ENCODE measurements around the gene TH. TPM values are rescaled to one million over a fixed set of nuclear protein-coding genes. Genes with fewer than 3 reads are reported as not detected.
A peak's percentile ranks its signal among the peaks of the same experiment; 100 is the strongest.
"Not testable (repeated sequence)": the region's sequence is repeated elsewhere in the genome, so short reads cannot be mapped to it uniquely, and the experiment has no call there.

The TH gene
- total and polyA plus RNA-seq, 5 donors, result not detected

DNA sequence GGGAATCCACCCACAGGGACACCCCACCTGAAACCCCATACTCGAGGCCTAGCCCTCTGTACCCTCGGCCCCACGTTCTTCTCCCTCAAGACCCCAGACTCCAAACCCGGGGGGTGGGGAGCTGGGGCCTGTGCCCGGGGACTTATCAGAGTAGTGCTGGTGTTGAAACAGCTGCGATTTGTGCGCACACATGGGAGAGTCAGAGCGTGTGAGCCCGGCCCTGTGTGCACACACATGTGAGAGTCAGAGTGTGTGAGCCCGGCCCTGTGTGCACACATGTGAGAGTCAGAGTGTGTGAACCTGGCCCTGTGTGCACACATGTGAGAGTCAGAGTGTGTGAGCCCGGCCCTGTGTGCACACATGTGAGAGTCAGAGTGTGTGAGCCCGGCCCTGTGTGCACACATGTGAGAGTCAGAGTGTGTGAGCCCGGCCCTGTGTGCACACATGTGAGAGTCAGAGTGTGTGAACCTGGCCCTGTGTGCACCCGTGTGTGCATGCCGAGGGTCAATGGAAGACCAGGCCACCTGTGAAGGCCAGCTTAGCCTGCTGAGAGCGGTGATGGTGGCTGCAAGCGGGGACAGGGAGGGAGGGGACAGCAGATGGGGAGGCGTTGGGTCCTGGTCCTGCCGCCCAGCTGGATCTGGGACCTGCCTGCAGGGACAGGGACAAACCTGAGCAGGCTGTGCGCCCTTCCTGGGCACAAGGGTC, 22.4 kb upstream of the TH start:
- intact Hi-C loops (cut with DNase I), result loop anchor here in 2 of 4 donors (10.0 kb wide), 3 partner anchors 331 to 691 kb away; partner anchors contain the start of gene CDKN1C (in 1 of the 2)
- not testable (repeated sequence) for DNase-seq; H3K4me1 ChIP-seq (ENCODE audit: control insufficient read depth, insufficient read depth, low read length); H3K9me3 ChIP-seq (ENCODE audit: control insufficient read depth, low read length); ATAC-seq; H3K27ac ChIP-seq (ENCODE audit: low read length); H3K4me3 ChIP-seq (ENCODE audit: low read length); H3K27me3 ChIP-seq (ENCODE audit: control insufficient read depth, insufficient read depth)
- 73% methylated on average over 17 of the region's 20 CpGs for WGBS

DNA sequence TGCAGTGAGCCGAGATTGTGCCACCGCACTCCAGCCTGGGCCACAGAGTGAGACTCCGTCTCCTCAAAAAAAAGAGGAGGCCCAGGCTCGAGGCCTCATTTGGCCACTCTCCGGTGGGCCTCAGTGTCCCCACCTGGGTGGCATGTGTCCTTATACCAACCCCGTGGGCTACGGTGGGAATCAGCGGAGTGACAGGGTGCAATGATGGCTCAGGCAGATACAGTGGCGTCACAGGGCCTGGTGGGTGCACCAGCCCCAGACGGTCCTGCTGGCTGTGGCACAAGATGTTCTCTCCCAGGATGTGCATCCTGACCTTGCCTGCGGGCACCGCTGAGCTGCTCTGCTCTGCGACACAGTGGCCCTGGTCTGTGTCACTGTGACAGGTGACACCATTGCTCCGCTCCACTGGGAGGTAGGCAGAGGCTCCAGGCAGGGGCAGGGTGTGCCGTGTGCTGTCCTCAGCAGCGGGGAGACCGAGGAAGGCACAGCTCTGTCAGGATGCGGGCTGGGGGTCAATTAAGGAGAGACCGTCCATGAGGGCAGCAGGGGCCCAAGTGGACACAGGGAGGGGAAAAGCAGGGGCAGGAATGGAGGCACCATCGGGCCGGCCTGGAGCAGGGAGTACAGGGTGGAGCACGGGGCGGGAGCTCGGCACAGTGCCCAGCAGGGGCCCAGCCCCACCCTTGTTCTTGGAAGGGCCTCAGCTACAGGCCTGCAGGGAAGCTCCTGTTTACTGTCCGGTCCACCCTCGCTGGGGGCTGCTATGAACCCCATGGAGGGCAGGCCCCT, 21.7 kb upstream of the TH start:
- intact Hi-C loops (cut with DNase I), result loop anchor here in 2 of 4 donors (10.0 kb wide), 3 partner anchors 332 to 692 kb away; partner anchors contain the start of gene CDKN1C (in 1 of the 2)

DNA sequence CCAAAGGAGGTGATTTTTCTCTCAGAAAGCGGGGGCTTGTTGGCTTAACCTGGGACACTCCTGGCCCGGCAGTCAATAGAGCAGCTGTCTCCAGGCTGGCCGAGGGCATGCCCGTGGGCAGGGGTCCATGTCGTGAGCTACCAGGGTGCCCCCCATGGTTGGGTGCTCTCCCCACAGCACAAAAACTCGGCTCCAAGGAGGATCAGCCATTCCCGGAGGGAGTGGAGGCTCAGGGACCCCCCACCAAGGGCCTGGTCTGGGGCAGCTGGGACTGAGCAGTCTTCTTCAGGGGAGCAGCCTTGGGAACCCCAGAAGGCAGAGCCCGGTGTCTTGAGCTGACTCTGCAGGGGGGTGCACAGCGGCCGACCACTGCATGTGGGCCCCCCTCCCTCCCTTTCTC, 20.8 kb upstream of the TH start:
- no peaks in the 10 kb centered on the region for H3K27me3 ChIP-seq (ENCODE audit: control insufficient read depth, insufficient read depth)
- 88% methylated on average over 10 of the region's 10 CpGs for WGBS
- no peak overlapping the region for H3K27ac ChIP-seq (ENCODE audit: low read length)
- H3K4me1 ChIP-seq (ENCODE audit: control insufficient read depth, insufficient read depth, low read length), result no peaks in the 10 kb centered on the region
- intact Hi-C loops (cut with DNase I), result loop anchor here in 2 of 4 donors (10.0 kb wide), 3 partner anchors 332 to 692 kb away; partner anchors contain the start of gene CDKN1C (in 1 of the 2)
- no peak overlapping the region for H3K4me3 ChIP-seq (ENCODE audit: low read length)
- ATAC-seq (no peak), DNase-seq (no peak)
- H3K9me3 ChIP-seq (ENCODE audit: control insufficient read depth, low read length), result no peaks in the 10 kb centered on the region

More for the DNA sequence above, 21.7 kb upstream of the TH start:
- WGBS, result 76% methylated on average over 26 of the region's 26 CpGs
- Histone ChIP-seq H3K27ac (ENCODE audit: low read length) (no peak overlapping the region), H3K9me3 (ENCODE audit: control insufficient read depth, low read length) (no peaks in the 10 kb centered on the region), H3K4me1 (ENCODE audit: control insufficient read depth, insufficient read depth, low read length) (no peaks in the 10 kb centered on the region), H3K27me3 (ENCODE audit: control insufficient read depth, insufficient read depth) (no peaks in the 10 kb centered on the region), H3K4me3 (ENCODE audit: low read length) (no peak overlapping the region)
- DNase-seq, result no peak
- no peak for ATAC-seq

DNA sequence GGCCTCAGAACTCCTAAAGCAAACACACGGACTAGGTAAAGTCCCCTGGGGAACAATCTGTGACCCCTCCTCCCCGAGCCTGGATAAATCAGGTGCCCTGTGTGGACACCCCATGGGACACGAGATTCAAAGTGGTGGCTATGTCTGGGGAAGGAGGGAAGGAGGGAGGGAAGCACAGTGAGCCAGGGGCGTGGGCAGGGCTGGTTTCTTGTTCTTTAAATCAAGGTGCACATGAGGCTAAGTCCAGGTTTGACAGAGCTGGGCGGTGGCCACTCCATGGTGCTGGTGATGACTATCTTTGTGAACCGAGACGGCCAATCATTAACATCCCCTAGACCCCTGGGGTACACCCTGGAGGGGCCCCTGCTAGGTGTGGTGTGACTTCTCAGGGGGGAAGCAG, 20.3 kb upstream of the TH start:
- ATAC-seq (no peak), DNase-seq (no peak)
- Histone ChIP-seq H3K27me3 (ENCODE audit: control insufficient read depth, insufficient read depth) (no peaks in the 10 kb centered on the region), H3K4me3 (ENCODE audit: low read length) (no peak overlapping the region), H3K4me1 (ENCODE audit: control insufficient read depth, insufficient read depth, low read length) (no peaks in the 10 kb centered on the region), H3K9me3 (ENCODE audit: control insufficient read depth, low read length) (no peaks in the 10 kb centered on the region), H3K27ac (ENCODE audit: low read length) (no peak overlapping the region)
- WGBS, result 86% methylated on average over 7 of the region's 7 CpGs
- intact Hi-C loops (cut with DNase I), result loop anchor here in 2 of 4 donors (10.0 kb wide), 3 partner anchors 333 to 693 kb away; partner anchors contain the start of gene CDKN1C (in 1 of the 2)

DNA sequence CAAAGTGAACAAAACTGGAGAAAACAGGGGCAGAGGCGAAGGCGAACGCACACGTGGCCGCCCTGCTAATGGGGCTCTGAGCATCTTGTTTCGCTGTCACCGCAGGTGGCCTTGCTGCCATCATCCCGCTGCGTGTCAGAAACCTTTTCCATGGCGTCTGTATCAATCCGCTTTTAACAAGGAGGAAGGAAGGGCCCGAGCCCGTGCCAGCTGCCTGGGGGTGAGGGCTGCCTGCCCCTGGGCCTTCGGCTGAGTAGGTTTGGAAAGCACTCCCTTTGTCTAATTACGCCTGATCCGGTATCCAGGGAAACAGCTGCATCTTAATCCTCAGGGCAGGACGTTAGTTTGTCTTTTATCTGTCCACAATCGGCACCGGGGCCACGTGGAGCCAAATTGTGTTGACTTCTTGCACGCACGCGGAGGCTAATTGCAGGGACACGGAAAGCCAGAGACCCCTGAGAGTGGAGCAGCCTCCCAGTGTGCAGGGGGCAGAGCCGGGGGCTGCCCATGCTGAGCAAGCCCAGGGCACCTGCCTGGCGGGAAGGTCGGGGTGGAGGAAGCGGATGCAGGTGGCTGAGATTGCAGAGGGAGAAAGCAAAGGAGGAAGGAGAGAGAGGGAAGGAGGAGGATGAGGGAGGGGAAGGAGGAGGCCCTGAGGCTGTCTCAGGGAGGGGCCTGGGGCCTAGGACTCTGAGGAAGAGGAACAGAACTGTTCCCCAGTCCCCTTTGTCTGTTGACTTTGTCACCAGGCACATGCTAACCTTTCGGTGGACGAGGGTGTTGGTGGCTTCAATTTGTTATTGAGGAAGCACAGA, 19.2 kb upstream of the TH start:
- Histone ChIP-seq H3K4me1 (ENCODE audit: control insufficient read depth, insufficient read depth, low read length) (no peaks in the 10 kb centered on the region), H3K27me3 (ENCODE audit: control insufficient read depth, insufficient read depth) (no peaks in the 10 kb centered on the region), H3K27ac (ENCODE audit: low read length) (no peak overlapping the region), H3K9me3 (ENCODE audit: control insufficient read depth, low read length) (no peaks in the 10 kb centered on the region), H3K4me3 (ENCODE audit: low read length) (no peak overlapping the region)
- no peak for ATAC-seq
- intact Hi-C loops (cut with DNase I), result loop anchor here in 2 of 4 donors (10.0 kb wide), 3 partner anchors 334 to 694 kb away; partner anchors contain the start of gene CDKN1C (in 1 of the 2)
- 48% methylated on average over 30 of the region's 30 CpGs for WGBS
- no peak for DNase-seq

DNA sequence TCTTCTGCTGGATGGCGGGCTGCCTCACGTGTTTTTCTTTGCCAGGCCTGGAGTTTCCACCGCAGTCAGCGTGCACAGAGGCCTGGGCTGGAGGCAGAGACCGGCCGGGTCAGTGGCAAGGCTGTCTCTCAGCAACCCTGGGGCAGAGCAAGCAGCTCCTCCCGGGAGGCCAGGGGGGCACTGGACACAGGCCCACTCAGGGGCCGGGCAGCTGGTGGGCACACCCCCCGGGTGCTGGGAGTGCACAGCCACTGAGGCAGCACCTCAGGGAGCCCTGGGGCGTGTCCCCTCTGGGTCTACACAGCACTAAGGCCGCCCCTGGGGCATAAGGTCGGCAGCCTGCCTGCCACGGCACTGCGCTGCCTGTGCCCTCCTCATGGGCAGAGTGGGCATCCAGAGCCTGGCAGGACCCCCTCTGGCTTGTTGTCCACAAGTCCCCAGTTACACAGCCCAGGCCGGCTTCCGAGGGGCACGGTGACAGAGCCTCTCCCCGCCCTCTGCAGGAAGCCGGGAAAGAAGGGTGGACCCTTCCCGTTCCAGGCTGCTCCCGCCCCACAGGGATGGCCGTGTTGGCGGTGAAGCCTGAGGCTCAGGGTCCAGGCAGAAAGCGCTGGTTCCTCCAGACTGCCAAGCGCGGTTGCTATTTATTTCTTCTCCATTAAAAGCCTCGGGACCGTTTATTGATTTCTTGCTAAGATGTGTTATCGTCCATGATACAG, 18.5 kb upstream of the TH start:
- Histone ChIP-seq H3K27ac (ENCODE audit: low read length) (no peak overlapping the region), H3K27me3 (ENCODE audit: control insufficient read depth, insufficient read depth) (no peaks in the 10 kb centered on the region), H3K4me3 (ENCODE audit: low read length) (no peak overlapping the region), H3K9me3 (ENCODE audit: control insufficient read depth, low read length) (no peaks in the 10 kb centered on the region), H3K4me1 (ENCODE audit: control insufficient read depth, insufficient read depth, low read length) (no peaks in the 10 kb centered on the region)
- intact Hi-C loops (cut with DNase I), result loop anchor here in 2 of 4 donors (10.0 kb wide), 3 partner anchors 335 to 695 kb away; partner anchors contain the start of gene CDKN1C (in 1 of the 2)
- 59% methylated on average over 29 of the region's 29 CpGs for WGBS
- peak in 1 of 2 donors; percentile 42 for ATAC-seq
- no peak for DNase-seq

DNA sequence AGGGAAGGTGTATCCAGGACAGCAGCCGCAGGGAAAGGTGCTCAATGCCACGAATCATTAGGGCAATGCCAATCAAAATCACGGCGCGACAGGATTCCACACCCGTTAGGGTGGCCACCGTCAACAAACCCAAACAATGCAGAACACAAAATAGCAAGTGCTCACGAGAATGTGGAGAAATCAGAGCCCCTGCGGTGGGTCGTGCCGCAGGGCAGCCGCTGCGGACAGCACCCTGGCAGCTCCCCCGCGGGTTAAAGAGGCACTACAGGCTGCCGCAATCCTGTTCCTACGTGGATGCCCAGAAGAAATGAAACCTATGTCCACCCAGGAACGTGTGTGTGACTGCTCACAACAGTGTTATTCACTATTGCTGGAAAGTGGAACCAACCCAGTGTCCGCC, 17.1 kb upstream of the TH start:
- Histone ChIP-seq H3K4me1 (ENCODE audit: control insufficient read depth, insufficient read depth, low read length) (no peaks in the 10 kb centered on the region), H3K9me3 (ENCODE audit: control insufficient read depth, low read length) (no peaks in the 10 kb centered on the region), H3K27ac (ENCODE audit: low read length) (no peak overlapping the region), H3K4me3 (ENCODE audit: low read length) (no peak overlapping the region), H3K27me3 (ENCODE audit: control insufficient read depth, insufficient read depth) (no peaks in the 10 kb centered on the region)
- intact Hi-C loops (cut with DNase I), result no loop called here
- DNase-seq (no peak), ATAC-seq (no peak)
- 87% methylated on average over 19 of the region's 19 CpGs for whole genome bisulfite sequencing

DNA sequence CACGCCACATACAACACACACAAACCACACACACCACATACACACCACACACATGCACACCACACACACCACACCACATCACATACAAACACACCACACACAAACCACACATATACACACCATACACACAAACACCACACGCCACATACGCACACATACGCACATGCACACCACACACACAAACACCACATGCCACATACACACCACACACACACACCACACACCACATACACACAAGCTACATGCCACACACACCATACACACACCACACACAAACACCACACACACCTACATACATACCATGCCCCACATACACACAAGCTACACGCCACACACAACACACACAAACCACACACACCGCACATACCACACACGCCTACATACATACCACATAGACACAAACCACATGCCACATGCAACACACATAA, 15.7 kb upstream of the TH start:
- H3K4me3 ChIP-seq (ENCODE audit: low read length), result no peak overlapping the region
- intact Hi-C loops (cut with DNase I), result no loop called here
- no peak for DNase-seq
- 92% methylated on average over 7 of the region's 7 CpGs for WGBS
- H3K9me3 ChIP-seq (ENCODE audit: control insufficient read depth, low read length), result no peaks in the 10 kb centered on the region
- no peak overlapping the region for H3K27ac ChIP-seq (ENCODE audit: low read length)
- no peaks in the 10 kb centered on the region for H3K4me1 ChIP-seq (ENCODE audit: control insufficient read depth, insufficient read depth, low read length)
- no peaks in the 10 kb centered on the region for H3K27me3 ChIP-seq (ENCODE audit: control insufficient read depth, insufficient read depth)
- ATAC-seq, result no peak

DNA sequence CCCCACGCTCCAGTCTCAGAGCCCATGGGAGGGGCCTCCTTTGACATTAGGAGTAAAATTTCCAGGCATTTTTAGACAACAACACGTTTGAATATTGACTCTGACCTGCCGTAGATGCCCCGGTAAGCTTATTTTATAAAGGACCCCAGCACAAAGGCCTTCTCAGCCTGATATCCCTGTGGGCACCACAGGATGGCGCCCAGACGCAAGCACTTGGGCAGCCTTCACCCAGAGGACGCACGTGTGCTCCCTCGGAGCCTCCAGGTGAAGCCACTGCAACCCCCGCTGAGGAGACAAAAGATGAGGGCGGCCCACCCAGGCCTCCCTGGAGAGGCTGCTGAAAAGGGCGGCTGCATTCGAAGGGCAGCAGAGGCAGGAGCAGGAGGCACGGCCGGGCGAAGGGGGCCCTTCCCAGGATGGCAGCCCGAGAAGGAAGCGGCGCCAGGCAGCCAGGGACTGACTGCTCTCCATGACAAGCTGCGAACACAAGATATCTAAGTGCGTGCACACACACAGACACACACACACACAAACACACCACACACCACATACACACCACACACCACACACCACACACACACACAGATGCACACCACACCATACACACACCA, 15.2 kb upstream of the TH start:
- Histone ChIP-seq H3K4me1 (ENCODE audit: control insufficient read depth, insufficient read depth, low read length) (no peaks in the 10 kb centered on the region), H3K4me3 (ENCODE audit: low read length) (no peak overlapping the region), H3K27me3 (ENCODE audit: control insufficient read depth, insufficient read depth) (no peaks in the 10 kb centered on the region), H3K9me3 (ENCODE audit: control insufficient read depth, low read length) (no peaks in the 10 kb centered on the region), H3K27ac (ENCODE audit: low read length) (no peak overlapping the region)
- WGBS, result 22% methylated on average over 21 of the region's 21 CpGs
- peak; percentile 17 to 28 for ATAC-seq
- intact Hi-C loops (cut with DNase I), result no loop called here
- no peak for DNase-seq
